HepG2 (cell line): ENCODE results near the gene SATB2. TPM values are rescaled to one million over a fixed set of nuclear protein-coding genes. Genes with fewer than 3 reads are reported as not detected.

ENCODE experiments used
- HMGXB3 ChIP-seq: sonication (generic); formaldehyde crosslinking; IDR thresholded peaks from 2 replicates; pipeline ENCODE4 v1.4.0; 2020; ENCODE audit warnings: missing genetic modification reagents, borderline replicate concordance
- HNF4G ChIP-seq, 2 experiments: sonication (generic) in 1 of 2; formaldehyde crosslinking in 1 of 2; IDR thresholded peaks; 2 replicates each; pipeline versions ENCODE4 v1.4.0 to v1.6.1; 2011 to 2020; ENCODE audit warnings: borderline replicate concordance in 2 of 2, low read depth in 2 of 2, mild to moderate bottlenecking in 2 of 2, low read length in 1 of 2, missing genetic modification reagents in 1 of 2, moderate library complexity in 1 of 2
- KAT2B ChIP-seq: fragments of 150-350 bp; IDR thresholded peaks from 2 replicates; pipeline ENCODE4 v1.6.1; 2014; ENCODE audit warnings: low read depth, low read length, borderline replicate concordance
- MEIS1 ChIP-seq: sonication (generic); formaldehyde crosslinking; IDR thresholded peaks from 2 replicates; pipeline ENCODE4 v1.9.0; 2021; ENCODE audit warnings: mild to moderate bottlenecking, missing genetic modification reagents, moderate library complexity, borderline replicate concordance
- PHF20 ChIP-seq: sonication (generic); formaldehyde crosslinking; IDR thresholded peaks from 2 replicates; pipeline ENCODE4 v1.5.0; 2020; ENCODE audit warnings: mild to moderate bottlenecking, missing genetic modification reagents
- PRDM10 ChIP-seq: sonication (generic); formaldehyde crosslinking; IDR thresholded peaks from 2 replicates; pipeline ENCODE4 v1.4.0; 2020; ENCODE audit warnings: low read depth, missing genetic modification reagents
- REST ChIP-seq, 2 experiments: IDR thresholded peaks; 2 replicates each; pipeline ENCODE4 v1.6.1; 2011 to 2012; ENCODE audit warnings: low read length in 2 of 2, borderline replicate concordance in 1 of 2, low read depth in 1 of 2, mild to moderate bottlenecking in 1 of 2, moderate library complexity in 1 of 2
- SP5 ChIP-seq: IDR thresholded peaks from 2 replicates; pipeline ENCODE4 v1.6.1; 2016; ENCODE audit warnings: low read depth, borderline replicate concordance
- SRF ChIP-seq: IDR thresholded peaks from 2 replicates; pipeline ENCODE4 v1.6.1; 2011; ENCODE audit warnings: mild to moderate bottlenecking, low read depth, low read length, moderate library complexity
- TCF12 ChIP-seq, 2 experiments: fragments of 450-650 bp in 1 of 2; sonication (generic) in 1 of 2; formaldehyde crosslinking in 1 of 2; IDR thresholded peaks; 2 replicates each; pipeline versions ENCODE4 v1.6.1 to v1.8.0; 2017 to 2022; ENCODE audit warnings: antibody characterized with exemption in 1 of 2, mild to moderate bottlenecking in 1 of 2, missing genetic modification reagents in 1 of 2, moderate library complexity in 1 of 2
- TMF1 ChIP-seq: sonication (generic); formaldehyde crosslinking; IDR thresholded peaks from 2 replicates; pipeline ENCODE4 v1.8.1; 2022; ENCODE audit warnings: low read depth, missing genetic modification reagents
- TOE1 ChIP-seq: sonication (generic); formaldehyde crosslinking; IDR thresholded peaks from 2 replicates; pipeline ENCODE4 v1.4.0; 2020; ENCODE audit warnings: mild to moderate bottlenecking, missing genetic modification reagents
- XBP1 ChIP-seq: sonication (generic); formaldehyde crosslinking; IDR thresholded peaks from 2 replicates; pipeline ENCODE4 v1.5.0; 2020; ENCODE audit warnings: missing genetic modification reagents
- ZNF260 ChIP-seq: sonication (generic); formaldehyde crosslinking; IDR thresholded peaks from 2 replicates; pipeline ENCODE4 v1.4.0; 2020; ENCODE audit warnings: missing genetic modification reagents, low read depth, mild to moderate bottlenecking, borderline replicate concordance
- ZNF446 ChIP-seq: sonication (generic); formaldehyde crosslinking; IDR thresholded peaks from 2 replicates; pipeline ENCODE4 v1.5.0; 2020; ENCODE audit warnings: mild to moderate bottlenecking, missing genetic modification reagents
- polyA plus RNA-seq, 8 experiments: library from polyadenylated mRNA; depleted of rRNA in 3 of 8; stranded (reverse) in 7 of 8; unstranded in 1 of 8; fragments of >200 nt; fragmentation: Illumina TruSeq in 4 of 8; extraction: Trizol in 4 of 8; gene quantifications; 2 replicates each; pipeline versions ENCODE4 v1.2.1 to v1.2.3, GENCODE V29; 2011 to 2016; ENCODE audit warnings: low read depth in 4 of 8, missing spikeins in 1 of 8, mixed read lengths in 1 of 8; ENCODE audit not compliant: insufficient read depth in 1 of 8
- total RNA-seq, 5 experiments: library from RNA; depleted of rRNA; stranded (reverse); fragments of >200 nt; fragmentation: Illumina TruSeq; extraction: Trizol; gene quantifications; 2 replicates each; pipeline ENCODE4 v1.2.3, GENCODE V29; 2016; ENCODE audit warnings: low read depth in 1 of 5

Gene SATB2
- total and polyA plus RNA-seq, 2 of the 13 experiments (the other 11 are each of a cell fraction or from before 2014, with no cell fraction given) = 2.5 to 5.5 TPM

- TF ChIP-seq HNF4G (IDR thresholded peaks at IDR 0.05; ENCODE audit: borderline replicate concordance, low read depth, low read length) = peak; percentile 73
- TF ChIP-seq HNF4G (CRISPR knock-in tag; IDR thresholded peaks at IDR 0.05; ENCODE audit: borderline replicate concordance, low read depth) = peak; percentile 46
- peak; percentile 72 for TF ChIP-seq PHF20 (CRISPR knock-in tag)
- no peak for TF ChIP-seq TCF12 (IDR thresholded peaks at IDR 0.05)
- no peak for TF ChIP-seq TCF12 (CRISPR knock-in tag; IDR thresholded peaks at IDR 0.05)
- TF ChIP-seq MEIS1 (CRISPR knock-in tag) = peak; percentile 51; the same call in 1 of the 2 replicates
- TF ChIP-seq XBP1 = 0 out of 2 replicates have a peak, but pooled peaks have one; percentile 59
- no peak for TF ChIP-seq ZNF260 (CRISPR knock-in tag)
- no peak for TF ChIP-seq HMGXB3 (CRISPR knock-in tag)
- no peak for TF ChIP-seq TMF1 (CRISPR knock-in tag)
- TF ChIP-seq ZNF446 (CRISPR knock-in tag) = 0 out of 2 replicates have a peak, but pooled peaks have one; percentile 63
- TF ChIP-seq REST (IDR thresholded peaks at IDR 0.05; ENCODE audit: borderline replicate concordance in 1 of 2, low read depth in 1 of 2, low read length in 2 of 2) = peak in 1 of 2 experiments; percentile 30; a peak in 1 of 4 replicates
- TF ChIP-seq TOE1 (CRISPR knock-in tag) = no peak
- no peak for TF ChIP-seq KAT2B
- no peak for TF ChIP-seq SRF
- 0 out of 2 replicates have a peak, but pooled peaks have one; percentile 10 for TF ChIP-seq SP5 (CRISPR knock-in tag)
- 0 out of 2 replicates have a peak, but pooled peaks have one; percentile 71 for TF ChIP-seq PRDM10 (CRISPR knock-in tag)
Measured at GRCh38 chr2:199455545-199456382, 2.0 kb downstream of the SATB2 start (continued).
